GM12878 (cell line): ENCODE data around the gene DSE.

Experiments
- BRCA1 ChIP-seq: IDR thresholded peaks from 2 replicates; pipeline ENCODE4 v1.6.1; 2011; ENCODE audit warnings: low read depth, low read length, improper control_type of control experiment
- CHD2 ChIP-seq: IDR thresholded peaks from 2 replicates; pipeline ENCODE4 v1.6.1; 2011; ENCODE audit warnings: low read depth, low read length, improper control_type of control experiment, borderline replicate concordance
- NFIC ChIP-seq: IDR thresholded peaks from 2 replicates; pipeline ENCODE4 v1.6.1; 2012; ENCODE audit warnings: low read depth, mild to moderate bottlenecking, inconsistent platforms, low read length, moderate library complexity
- NFYA ChIP-seq: IDR thresholded peaks from 2 replicates; pipeline ENCODE4 v1.6.1; 2011; ENCODE audit warnings: low read depth, mild to moderate bottlenecking, low read length, improper control_type of control experiment, borderline replicate concordance
- POLR2A ChIP-seq: IDR thresholded peaks from 2 replicates; pipeline ENCODE4 v1.6.1; 2011; ENCODE audit warnings: low read depth, mild to moderate bottlenecking, low read length
- TARDBP ChIP-seq: IDR thresholded peaks from 2 replicates; pipeline ENCODE4 v1.6.1; 2016; ENCODE audit warnings: borderline replicate concordance
- ZNF274 ChIP-seq: IDR thresholded peaks from one replicate; pipeline ENCODE4 v1.8.0; 2011; ENCODE audit not compliant: insufficient read length, insufficient read depth
- TF ChIP-seq, protein P1 (sequence below), 3 experiments: IDR thresholded peaks in 2 of 3; conservative IDR thresholded peaks in 1 of 3; 2 replicates each; pipeline ENCODE4 v1.5.1; 2011; ENCODE audit warnings: low read depth in 3 of 3, low read length in 3 of 3, mild to moderate bottlenecking in 3 of 3, control low read depth in 2 of 3, moderate library complexity in 2 of 3, inconsistent platforms in 1 of 3, mixed read lengths in 1 of 3; ENCODE audit not compliant: control insufficient read depth in 2 of 3, insufficient read depth in 1 of 3; ENCODE audit errors: extremely low read depth in 1 of 3
- TF ChIP-seq, protein P2 (sequence below): IDR thresholded peaks from 2 replicates; pipeline ENCODE4 v1.6.1; 2012; ENCODE audit warnings: mild to moderate bottlenecking, low read depth, low read length
- TF ChIP-seq, protein P3 (sequence below): fragments of 450-650 bp; conservative IDR thresholded peaks from 2 replicates; pipeline ENCODE4 v1.6.1; 2017; ENCODE audit warnings: mild to moderate bottlenecking, moderate library complexity
- TF ChIP-seq, protein P4 (sequence below): IDR thresholded peaks from 2 replicates; pipeline ENCODE4 v1.6.1; 2012; ENCODE audit warnings: low read depth, low read length, improper control_type of control experiment

DNA sequence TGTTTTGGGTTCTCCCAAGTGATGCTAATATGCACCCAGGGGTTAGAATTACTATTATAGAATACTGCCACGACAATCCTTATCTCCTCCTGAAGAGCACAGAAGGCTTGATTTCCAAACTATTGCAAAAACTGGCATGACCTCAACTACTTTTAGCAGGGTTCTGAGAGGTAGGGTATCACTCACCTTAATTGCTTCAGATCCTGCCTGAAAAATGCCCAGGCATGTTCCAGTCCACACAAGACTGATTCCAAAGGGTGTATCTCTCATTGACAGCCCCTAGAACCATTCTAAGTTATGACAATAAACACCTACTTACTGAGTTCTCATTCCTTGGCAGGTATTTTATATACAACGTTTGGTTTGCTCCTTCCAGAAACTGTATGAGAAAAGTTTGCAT is 5.0 kb upstream of the DSE start:
- TF ChIP-seq, protein P1, sequence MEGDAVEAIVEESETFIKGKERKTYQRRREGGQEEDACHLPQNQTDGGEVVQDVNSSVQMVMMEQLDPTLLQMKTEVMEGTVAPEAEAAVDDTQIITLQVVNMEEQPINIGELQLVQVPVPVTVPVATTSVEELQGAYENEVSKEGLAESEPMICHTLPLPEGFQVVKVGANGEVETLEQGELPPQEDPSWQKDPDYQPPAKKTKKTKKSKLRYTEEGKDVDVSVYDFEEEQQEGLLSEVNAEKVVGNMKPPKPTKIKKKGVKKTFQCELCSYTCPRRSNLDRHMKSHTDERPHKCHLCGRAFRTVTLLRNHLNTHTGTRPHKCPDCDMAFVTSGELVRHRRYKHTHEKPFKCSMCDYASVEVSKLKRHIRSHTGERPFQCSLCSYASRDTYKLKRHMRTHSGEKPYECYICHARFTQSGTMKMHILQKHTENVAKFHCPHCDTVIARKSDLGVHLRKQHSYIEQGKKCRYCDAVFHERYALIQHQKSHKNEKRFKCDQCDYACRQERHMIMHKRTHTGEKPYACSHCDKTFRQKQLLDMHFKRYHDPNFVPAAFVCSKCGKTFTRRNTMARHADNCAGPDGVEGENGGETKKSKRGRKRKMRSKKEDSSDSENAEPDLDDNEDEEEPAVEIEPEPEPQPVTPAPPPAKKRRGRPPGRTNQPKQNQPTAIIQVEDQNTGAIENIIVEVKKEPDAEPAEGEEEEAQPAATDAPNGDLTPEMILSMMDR (IDR thresholded peaks at IDR 0.05 in 2 of 3, conservative IDR thresholded peaks at IDR 0.05 in 1 of 3; ENCODE audit: control insufficient read depth in 2 of 3, extremely low read depth in 1 of 3, insufficient read depth in 1 of 3, low read depth in 3 of 3, low read length in 3 of 3), result no peak
- TF ChIP-seq CHD2, result no peak
- TF ChIP-seq, protein P2, sequence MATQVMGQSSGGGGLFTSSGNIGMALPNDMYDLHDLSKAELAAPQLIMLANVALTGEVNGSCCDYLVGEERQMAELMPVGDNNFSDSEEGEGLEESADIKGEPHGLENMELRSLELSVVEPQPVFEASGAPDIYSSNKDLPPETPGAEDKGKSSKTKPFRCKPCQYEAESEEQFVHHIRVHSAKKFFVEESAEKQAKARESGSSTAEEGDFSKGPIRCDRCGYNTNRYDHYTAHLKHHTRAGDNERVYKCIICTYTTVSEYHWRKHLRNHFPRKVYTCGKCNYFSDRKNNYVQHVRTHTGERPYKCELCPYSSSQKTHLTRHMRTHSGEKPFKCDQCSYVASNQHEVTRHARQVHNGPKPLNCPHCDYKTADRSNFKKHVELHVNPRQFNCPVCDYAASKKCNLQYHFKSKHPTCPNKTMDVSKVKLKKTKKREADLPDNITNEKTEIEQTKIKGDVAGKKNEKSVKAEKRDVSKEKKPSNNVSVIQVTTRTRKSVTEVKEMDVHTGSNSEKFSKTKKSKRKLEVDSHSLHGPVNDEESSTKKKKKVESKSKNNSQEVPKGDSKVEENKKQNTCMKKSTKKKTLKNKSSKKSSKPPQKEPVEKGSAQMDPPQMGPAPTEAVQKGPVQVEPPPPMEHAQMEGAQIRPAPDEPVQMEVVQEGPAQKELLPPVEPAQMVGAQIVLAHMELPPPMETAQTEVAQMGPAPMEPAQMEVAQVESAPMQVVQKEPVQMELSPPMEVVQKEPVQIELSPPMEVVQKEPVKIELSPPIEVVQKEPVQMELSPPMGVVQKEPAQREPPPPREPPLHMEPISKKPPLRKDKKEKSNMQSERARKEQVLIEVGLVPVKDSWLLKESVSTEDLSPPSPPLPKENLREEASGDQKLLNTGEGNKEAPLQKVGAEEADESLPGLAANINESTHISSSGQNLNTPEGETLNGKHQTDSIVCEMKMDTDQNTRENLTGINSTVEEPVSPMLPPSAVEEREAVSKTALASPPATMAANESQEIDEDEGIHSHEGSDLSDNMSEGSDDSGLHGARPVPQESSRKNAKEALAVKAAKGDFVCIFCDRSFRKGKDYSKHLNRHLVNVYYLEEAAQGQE, result no peak
- TF ChIP-seq NFYA, result no peak
- TF ChIP-seq TARDBP, result no peak
- TF ChIP-seq NFIC, result no peak
- no peak for TF ChIP-seq BRCA1
- no peak for TF ChIP-seq POLR2A
- no peak for TF ChIP-seq ZNF274
- TF ChIP-seq, protein P3, sequence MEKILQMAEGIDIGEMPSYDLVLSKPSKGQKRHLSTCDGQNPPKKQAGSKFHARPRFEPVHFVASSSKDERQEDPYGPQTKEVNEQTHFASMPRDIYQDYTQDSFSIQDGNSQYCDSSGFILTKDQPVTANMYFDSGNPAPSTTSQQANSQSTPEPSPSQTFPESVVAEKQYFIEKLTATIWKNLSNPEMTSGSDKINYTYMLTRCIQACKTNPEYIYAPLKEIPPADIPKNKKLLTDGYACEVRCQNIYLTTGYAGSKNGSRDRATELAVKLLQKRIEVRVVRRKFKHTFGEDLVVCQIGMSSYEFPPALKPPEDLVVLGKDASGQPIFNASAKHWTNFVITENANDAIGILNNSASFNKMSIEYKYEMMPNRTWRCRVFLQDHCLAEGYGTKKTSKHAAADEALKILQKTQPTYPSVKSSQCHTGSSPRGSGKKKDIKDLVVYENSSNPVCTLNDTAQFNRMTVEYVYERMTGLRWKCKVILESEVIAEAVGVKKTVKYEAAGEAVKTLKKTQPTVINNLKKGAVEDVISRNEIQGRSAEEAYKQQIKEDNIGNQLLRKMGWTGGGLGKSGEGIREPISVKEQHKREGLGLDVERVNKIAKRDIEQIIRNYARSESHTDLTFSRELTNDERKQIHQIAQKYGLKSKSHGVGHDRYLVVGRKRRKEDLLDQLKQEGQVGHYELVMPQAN, result no peak
- TF ChIP-seq, protein P4, sequence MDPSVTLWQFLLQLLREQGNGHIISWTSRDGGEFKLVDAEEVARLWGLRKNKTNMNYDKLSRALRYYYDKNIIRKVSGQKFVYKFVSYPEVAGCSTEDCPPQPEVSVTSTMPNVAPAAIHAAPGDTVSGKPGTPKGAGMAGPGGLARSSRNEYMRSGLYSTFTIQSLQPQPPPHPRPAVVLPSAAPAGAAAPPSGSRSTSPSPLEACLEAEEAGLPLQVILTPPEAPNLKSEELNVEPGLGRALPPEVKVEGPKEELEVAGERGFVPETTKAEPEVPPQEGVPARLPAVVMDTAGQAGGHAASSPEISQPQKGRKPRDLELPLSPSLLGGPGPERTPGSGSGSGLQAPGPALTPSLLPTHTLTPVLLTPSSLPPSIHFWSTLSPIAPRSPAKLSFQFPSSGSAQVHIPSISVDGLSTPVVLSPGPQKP, result no peak
